Astrocyte of the cerebellum (primary cell): ENCODE results near the gene KRT7.
A peak's percentile ranks its signal among the peaks of the same experiment; 100 is the strongest.

ENCODE experiments used
- DNase-seq: peaks from one replicate; pipeline ENCODE4 v3.0.0-alpha.2; 2011; ENCODE audit warnings: low read depth
- H3K4me3 ChIP-seq: 2 replicates; pipeline ENCODE4 v1.5.1; 2011; ENCODE audit warnings: mild to moderate bottlenecking, low read depth, low read length, moderate library complexity
- CTCF ChIP-seq: IDR thresholded peaks from 2 replicates; pipeline ENCODE4 v1.5.1; 2012; ENCODE audit warnings: low read length, low read depth, moderate library complexity, mild to moderate bottlenecking; ENCODE audit errors: missing control alignments
- in situ Hi-C: cut with HindIII; loops from 2 replicates; pipeline ENCODE4 v1.10.0; 2017; ENCODE audit warnings: low sequenced_read_pairs

The KRT7 gene

GRCh38 chr12:52258335-52258901, 25.4 kb downstream of the KRT7 start:
- no peak for DNase-seq
- H3K4me3 ChIP-seq, result no peak overlapping the region
- TF ChIP-seq CTCF, result no peak
- in situ Hi-C loops, result no loop called here

- no peak for TF ChIP-seq CTCF
- in situ Hi-C loops, result no loop called here
- no peak for DNase-seq
- no peak overlapping the region for H3K4me3 ChIP-seq
Observed at GRCh38 chr12:52259657-52260243, 26.7 kb downstream of the KRT7 start.

GRCh38 chr12:52260361-52261207, 27.5 kb downstream of the KRT7 start:
- H3K4me3 ChIP-seq, result no peak overlapping the region
- no peak for TF ChIP-seq CTCF
- in situ Hi-C loops, result no loop called here
- DNase-seq, result peak; percentile 81

- no peak overlapping the region for H3K4me3 ChIP-seq
- no peak for DNase-seq
- in situ Hi-C loops, result no loop called here
- TF ChIP-seq CTCF, result no peak
Observed at GRCh38 chr12:52261208-52261484, 28.1 kb downstream of the KRT7 start.

GRCh38 chr12:52262286-52262685, 29.2 kb downstream of the KRT7 start:
- no peak for TF ChIP-seq CTCF
- H3K4me3 ChIP-seq, result no peak overlapping the region
- in situ Hi-C loops, result no loop called here
- no peak for DNase-seq

GRCh38 chr12:52263761-52264434, 30.9 kb downstream of the KRT7 start:
- DNase-seq, result no peak
- no peak overlapping the region for H3K4me3 ChIP-seq
- in situ Hi-C loops, result no loop called here

More at GRCh38 chr12:52263761-52264434, 30.9 kb downstream of the KRT7 start:
- no peak for TF ChIP-seq CTCF
